Frontal cortex (tissue), 4 donors: ENCODE measurements around the gene CSGALNACT2. TPM values are rescaled to one million over a fixed set of nuclear protein-coding genes. Genes with fewer than 3 reads are reported as not detected.

Experiments
- DNase-seq, 2 donors: peaks; one replicate each; pipeline ENCODE4 v3.0.0; 2012; ENCODE audit warnings: low spot score in 2 of 2
- FAIRE-seq: peaks from 2 replicates; lab custom pipeline; 2012; peaks lifted over from hg19 to GRCh38; lab: Jason Lieb, UNC
- total RNA-seq: library from RNA; depleted of rRNA; stranded (reverse); fragments of >200 nt; gene quantifications from one replicate; pipeline ENCODE4 v1.2.3, GENCODE V29; 2014
- donor health status: control.
- donor health status: control.
- donor health status: control.

The CSGALNACT2 gene
- total RNA-seq, 1 donor from 2014 or later, result 87.2 TPM

- no peak for DNase-seq
- no peak for FAIRE-seq
These were observed 96.3 kb downstream of the CSGALNACT2 start for GRCh38 chr10:43234471-43235041.

Other genes starting within 250 kb of the CSGALNACT2 start
- gene RET, start 61.4 kb upstream of the CSGALNACT2 start, total RNA-seq, result 1.6 TPM
- gene RASGEF1A, start 128.6 kb downstream of the CSGALNACT2 start, total RNA-seq, result 11.4 TPM
- not detected for gene FXYD4, start 233.2 kb downstream of the CSGALNACT2 start, total RNA-seq